PC-9 (cell line): Measurements from ENCODE around the gene RNLS. TPM values are rescaled to one million over a fixed set of nuclear protein-coding genes. Genes with fewer than 3 reads are reported as not detected.

ENCODE experiments used
- BruUV-seq: library from RNA; stranded (reverse); fragments of 400-500 nt; replicated peaks from 2 replicates; lab custom pipeline; 2021; lab: Mats Ljungman, UMichigan
- CTCF ChIA-PET: fragments of 300-600 bp; sonication (Branson Sonifier 250); formaldehyde crosslinking; loops from one replicate; lab custom pipeline; 2022; ENCODE audit warnings: antibody characterized with exemption; lab: Charles Lee
- POLR2A ChIA-PET: fragments of 300-600 bp; sonication (Branson Sonifier 250); formaldehyde crosslinking; loops from one replicate; lab custom pipeline; 2022; ENCODE audit warnings: antibody characterized with exemption; ENCODE audit not compliant: unreplicated experiment; lab: Charles Lee
- DNase-seq, 2 experiments: peaks; one replicate each; pipeline versions ENCODE4 v3.0.0 to v3.0.0-alpha.2; 2015 to 2022; ENCODE audit warnings: mixed read lengths in 1 of 2
- H2AFZ ChIP-seq: fragments of 200-600 bp; sonication (generic); 2 replicates; pipeline ENCODE4 v1.8.1; 2017; ENCODE audit warnings: antibody characterized with exemption
- H3F3A ChIP-seq: fragments of 200-600 bp; sonication (generic); 2 replicates; pipeline ENCODE4 v1.8.1; 2017; ENCODE audit warnings: antibody characterized with exemption, mild to moderate bottlenecking, low read depth; ENCODE audit not compliant: insufficient read depth
- H3K27ac ChIP-seq: fragments of 200-600 bp; sonication (generic); 2 replicates; pipeline ENCODE4 v1.6.1; 2016; ENCODE audit warnings: mixed run types
- H3K27me3 ChIP-seq: fragments of 200-600 bp; sonication (generic); 2 replicates; pipeline ENCODE4 v1.6.1; 2016; ENCODE audit warnings: low read depth, mixed run types; ENCODE audit not compliant: insufficient read depth
- H3K36me3 ChIP-seq: fragments of 200-600 bp; sonication (generic); 2 replicates; pipeline ENCODE4 v1.6.1; 2016; ENCODE audit warnings: low read depth, mixed run types
- H3K4me1 ChIP-seq: fragments of 200-600 bp; sonication (generic); replicated peaks from 2 replicates; pipeline ENCODE4 v1.6.1; 2016; ENCODE audit warnings: mixed run types; ENCODE audit not compliant: insufficient read depth
- H3K4me2 ChIP-seq: fragments of 200-600 bp; sonication (generic); 2 replicates; pipeline ENCODE4 v1.6.1; 2017; ENCODE audit warnings: mixed run types
- H3K4me3 ChIP-seq: fragments of 200-600 bp; sonication (generic); 2 replicates; pipeline ENCODE4 v1.6.1; 2016; ENCODE audit warnings: mixed run types
- H3K79me2 ChIP-seq: fragments of 200-600 bp; sonication (generic); 2 replicates; pipeline ENCODE4 v1.6.1; 2017; ENCODE audit warnings: low read depth, mixed run types
- H3K9me2 ChIP-seq: fragments of 200-600 bp; sonication (generic); 2 replicates; pipeline ENCODE4 v1.8.1; 2017; ENCODE audit warnings: mild to moderate bottlenecking; ENCODE audit not compliant: insufficient read depth
- H3K9me3 ChIP-seq: fragments of 200-600 bp; sonication (generic); 2 replicates; pipeline ENCODE4 v1.8.1; 2016; ENCODE audit warnings: low read depth; ENCODE audit not compliant: insufficient read depth
- H4K20me1 ChIP-seq: fragments of 200-600 bp; sonication (generic); 2 replicates; pipeline ENCODE4 v1.8.1; 2017; ENCODE audit not compliant: insufficient read depth
- EZH2 ChIP-seq: fragments of 200-600 bp; sonication (generic); IDR thresholded peaks from 2 replicates; pipeline ENCODE4 v1.8.0; 2017; ENCODE audit warnings: antibody characterized with exemption, low read depth
- intact Hi-C: fragments of 100-400 bp; cut with micrococcal nuclease; formaldehyde crosslinking; loops from one replicate; pipeline ENCODE4 v1.10.0; 2022; ENCODE audit not compliant: unreplicated experiment
- total RNA-seq: library from RNA; stranded (reverse); gene quantifications from 2 replicates; pipeline ENCODE4 v1.2.3, GENCODE V29; 2021
- TF ChIP-seq, protein P1 (sequence below): fragments of 200-600 bp; sonication (generic); conservative IDR thresholded peaks from 2 replicates; pipeline ENCODE4 v1.6.1; 2017; ENCODE audit warnings: mixed run types, antibody characterized with exemption, mild to moderate bottlenecking, moderate library complexity

RNLS gene
- total RNA-seq, 1 experiment from 2014 or later = not detected

DNA sequence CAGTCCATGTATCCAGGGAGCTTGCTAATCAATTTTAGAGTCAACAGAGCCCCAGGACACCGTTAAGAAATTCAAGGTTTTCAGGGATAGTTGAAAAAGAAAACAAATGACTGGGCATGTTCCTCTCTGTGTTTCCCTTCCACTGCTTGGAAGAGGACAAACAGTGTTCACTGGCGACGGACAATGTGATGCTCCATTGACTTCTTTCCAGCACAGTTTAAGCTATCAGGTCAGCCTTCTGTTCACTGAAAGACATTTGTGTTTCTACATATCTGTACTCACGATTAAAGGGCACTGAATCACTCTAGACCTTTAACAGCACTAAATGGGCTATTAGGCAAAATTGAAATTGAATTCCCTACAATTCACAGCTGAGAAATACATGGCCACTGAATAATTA is 123.6 kb downstream of the RNLS start:
- CTCF ChIA-PET = interaction anchor here (0.5 kb wide), 1 partner anchor 957 kb away, joined by 6 read pairs; no protein-coding TSS in a partner anchor

DNA sequence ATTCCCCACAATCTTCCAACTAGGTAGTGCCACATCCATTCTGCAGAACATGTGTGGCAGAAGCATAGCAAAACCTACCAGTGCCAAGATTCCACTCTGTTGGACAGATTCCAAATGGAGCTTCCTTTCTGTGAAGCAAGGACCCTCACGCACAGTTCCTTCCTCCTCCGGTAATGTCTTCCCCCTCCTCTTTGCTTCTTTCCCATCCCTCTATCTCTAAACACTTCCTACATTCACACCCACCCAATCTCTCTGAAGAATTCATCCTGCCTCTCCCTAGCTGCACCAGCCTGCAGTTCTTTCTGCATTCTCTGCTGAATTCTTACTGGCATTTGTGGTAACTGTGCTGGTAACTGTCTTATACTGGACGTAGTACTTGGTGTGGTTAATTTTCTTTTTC is 124.9 kb downstream of the RNLS start:
- no peaks in the 10 kb centered on the region for H3F3A ChIP-seq
- H3K9me3 ChIP-seq = no peaks in the 10 kb centered on the region
- H3K9me2 ChIP-seq = no peaks in the 10 kb centered on the region
- H3K79me2 ChIP-seq = no peaks in the 10 kb centered on the region
- TF ChIP-seq, protein P1, sequence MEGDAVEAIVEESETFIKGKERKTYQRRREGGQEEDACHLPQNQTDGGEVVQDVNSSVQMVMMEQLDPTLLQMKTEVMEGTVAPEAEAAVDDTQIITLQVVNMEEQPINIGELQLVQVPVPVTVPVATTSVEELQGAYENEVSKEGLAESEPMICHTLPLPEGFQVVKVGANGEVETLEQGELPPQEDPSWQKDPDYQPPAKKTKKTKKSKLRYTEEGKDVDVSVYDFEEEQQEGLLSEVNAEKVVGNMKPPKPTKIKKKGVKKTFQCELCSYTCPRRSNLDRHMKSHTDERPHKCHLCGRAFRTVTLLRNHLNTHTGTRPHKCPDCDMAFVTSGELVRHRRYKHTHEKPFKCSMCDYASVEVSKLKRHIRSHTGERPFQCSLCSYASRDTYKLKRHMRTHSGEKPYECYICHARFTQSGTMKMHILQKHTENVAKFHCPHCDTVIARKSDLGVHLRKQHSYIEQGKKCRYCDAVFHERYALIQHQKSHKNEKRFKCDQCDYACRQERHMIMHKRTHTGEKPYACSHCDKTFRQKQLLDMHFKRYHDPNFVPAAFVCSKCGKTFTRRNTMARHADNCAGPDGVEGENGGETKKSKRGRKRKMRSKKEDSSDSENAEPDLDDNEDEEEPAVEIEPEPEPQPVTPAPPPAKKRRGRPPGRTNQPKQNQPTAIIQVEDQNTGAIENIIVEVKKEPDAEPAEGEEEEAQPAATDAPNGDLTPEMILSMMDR = no peak
- TF ChIP-seq EZH2 = no peak
- H3K27me3 ChIP-seq = no peaks in the 10 kb centered on the region
- no peaks in the 10 kb centered on the region for H3K36me3 ChIP-seq
- no peak for DNase-seq
- no peak overlapping the region for H3K4me2 ChIP-seq
- ChIA-PET POLR2A (no interaction called here), CTCF (interaction anchor here (0.6 kb wide), 1 partner anchor 515 kb away, joined by 4 read pairs; no protein-coding TSS in a partner anchor)
- no peak overlapping the region for H2AFZ ChIP-seq
- no peaks in the 10 kb centered on the region for H3K4me1 ChIP-seq
- no peak overlapping the region for H3K4me3 ChIP-seq
- no TSS peak for BruUV-seq
- intact Hi-C loops = no loop called here
- H4K20me1 ChIP-seq = no peaks in the 10 kb centered on the region
- no peak overlapping the region for H3K27ac ChIP-seq

More for the DNA sequence above, 123.6 kb downstream of the RNLS start:
- Histone ChIP-seq H3K4me3 (no peak overlapping the region), H3K4me1 (no peaks in the 10 kb centered on the region), H3K9me3 (no peaks in the 10 kb centered on the region), H3K36me3 (no peaks in the 10 kb centered on the region), H4K20me1 (no peaks in the 10 kb centered on the region), H2AFZ (no peak overlapping the region), H3K9me2 (no peaks in the 10 kb centered on the region), H3F3A (no peaks in the 10 kb centered on the region), H3K79me2 (no peaks in the 10 kb centered on the region), H3K27me3 (no peaks in the 10 kb centered on the region), H3K4me2 (no peak overlapping the region), H3K27ac (no peak overlapping the region)
- no peak for DNase-seq
- TF ChIP-seq EZH2 = no peak
- TF ChIP-seq, protein P1 = no peak
- POLR2A ChIA-PET = no interaction called here
- intact Hi-C loops = no loop called here
- BruUV-seq = no TSS peak

DNA sequence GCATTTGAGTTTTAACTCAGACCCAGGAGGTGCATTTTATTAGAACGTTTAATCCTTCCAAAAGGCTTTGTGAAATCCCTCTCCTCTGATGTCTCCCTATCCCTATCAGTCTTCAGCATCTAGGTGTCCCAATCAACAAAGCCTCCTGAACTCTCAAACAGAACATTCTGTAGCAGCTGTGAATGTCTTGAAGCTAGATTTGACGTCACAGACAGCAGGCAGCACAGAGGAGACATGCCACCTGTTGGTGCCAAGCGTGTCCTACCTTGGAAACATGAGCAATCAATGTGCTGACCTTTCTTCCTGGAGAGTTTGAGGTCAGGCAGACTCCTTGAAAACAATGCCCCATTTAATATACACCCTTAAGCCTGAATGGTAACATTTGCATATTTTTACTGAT is 125.5 kb downstream of the RNLS start:
- no peak for DNase-seq
- CTCF ChIA-PET = no interaction called here
- POLR2A ChIA-PET = no interaction called here
- H3K36me3 ChIP-seq = no peaks in the 10 kb centered on the region
- H3K4me2 ChIP-seq = no peak overlapping the region
- intact Hi-C loops = no loop called here
- H3K27me3 ChIP-seq = no peaks in the 10 kb centered on the region
- H4K20me1 ChIP-seq = no peaks in the 10 kb centered on the region
- no peaks in the 10 kb centered on the region for H3K4me1 ChIP-seq
- H3K79me2 ChIP-seq = no peaks in the 10 kb centered on the region
- no peak overlapping the region for H3K4me3 ChIP-seq
- no peaks in the 10 kb centered on the region for H3K9me2 ChIP-seq
- BruUV-seq = no TSS peak
- H3K9me3 ChIP-seq = no peaks in the 10 kb centered on the region
- no peaks in the 10 kb centered on the region for H3F3A ChIP-seq
- TF ChIP-seq, protein P1 = no peak
- no peak for TF ChIP-seq EZH2
- H3K27ac ChIP-seq = no peak overlapping the region
- H2AFZ ChIP-seq = no peak overlapping the region
